Measurements from ENCODE around the gene IGSF5. TPM values are rescaled to one million over a fixed set of nuclear protein-coding genes. Genes with fewer than 3 reads are reported as not detected.

The IGSF5 gene
- total and polyA plus RNA-seq, 12 donors, result 1.2 to 6.2 (median 4.4) TPM

DNA sequence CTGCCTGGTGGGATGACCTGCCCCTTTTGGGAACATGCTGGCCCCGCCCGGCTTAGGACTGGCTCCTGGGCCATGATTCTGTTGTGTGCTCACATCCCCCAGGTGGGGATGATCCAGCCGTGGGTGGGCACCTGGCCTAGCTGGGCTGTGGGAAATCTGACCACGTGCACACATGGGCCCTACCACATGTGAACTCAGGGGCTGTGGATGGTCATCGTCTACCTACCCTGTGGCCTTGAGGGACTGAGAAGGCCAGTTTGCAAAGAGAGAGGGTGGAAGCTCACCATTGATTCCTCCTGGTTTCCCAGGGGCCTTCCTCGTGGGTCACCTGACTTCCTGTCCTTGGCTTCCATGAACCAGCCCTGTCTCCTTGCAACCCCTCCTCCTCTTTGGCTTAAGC lies 102.9 kb downstream of the IGSF5 start:
- DNase-seq, result no peak
- no peaks in the 10 kb centered on the region for H3K27me3 ChIP-seq
- intact Hi-C loops (cut with DNase I), result no loop called here
- H3K4me1 ChIP-seq, result peaks cover 0 to 3% (median 0%) of the 10 kb centered on the region in 9 donors
- H3K27ac ChIP-seq, result no peak overlapping the region
- no peaks in the 10 kb centered on the region for H3K36me3 ChIP-seq
- no peak overlapping the region for H3K4me3 ChIP-seq
- ATAC-seq, result no peak
- 83 to 92% methylated on average over 6 of the region's 6 CpGs for whole genome bisulfite sequencing, 2 donors
- TF ChIP-seq, protein P1, sequence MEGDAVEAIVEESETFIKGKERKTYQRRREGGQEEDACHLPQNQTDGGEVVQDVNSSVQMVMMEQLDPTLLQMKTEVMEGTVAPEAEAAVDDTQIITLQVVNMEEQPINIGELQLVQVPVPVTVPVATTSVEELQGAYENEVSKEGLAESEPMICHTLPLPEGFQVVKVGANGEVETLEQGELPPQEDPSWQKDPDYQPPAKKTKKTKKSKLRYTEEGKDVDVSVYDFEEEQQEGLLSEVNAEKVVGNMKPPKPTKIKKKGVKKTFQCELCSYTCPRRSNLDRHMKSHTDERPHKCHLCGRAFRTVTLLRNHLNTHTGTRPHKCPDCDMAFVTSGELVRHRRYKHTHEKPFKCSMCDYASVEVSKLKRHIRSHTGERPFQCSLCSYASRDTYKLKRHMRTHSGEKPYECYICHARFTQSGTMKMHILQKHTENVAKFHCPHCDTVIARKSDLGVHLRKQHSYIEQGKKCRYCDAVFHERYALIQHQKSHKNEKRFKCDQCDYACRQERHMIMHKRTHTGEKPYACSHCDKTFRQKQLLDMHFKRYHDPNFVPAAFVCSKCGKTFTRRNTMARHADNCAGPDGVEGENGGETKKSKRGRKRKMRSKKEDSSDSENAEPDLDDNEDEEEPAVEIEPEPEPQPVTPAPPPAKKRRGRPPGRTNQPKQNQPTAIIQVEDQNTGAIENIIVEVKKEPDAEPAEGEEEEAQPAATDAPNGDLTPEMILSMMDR (IDR thresholded peaks at IDR 0.05), result no peak
- no peaks in the 10 kb centered on the region for H3K9me3 ChIP-seq

DNA sequence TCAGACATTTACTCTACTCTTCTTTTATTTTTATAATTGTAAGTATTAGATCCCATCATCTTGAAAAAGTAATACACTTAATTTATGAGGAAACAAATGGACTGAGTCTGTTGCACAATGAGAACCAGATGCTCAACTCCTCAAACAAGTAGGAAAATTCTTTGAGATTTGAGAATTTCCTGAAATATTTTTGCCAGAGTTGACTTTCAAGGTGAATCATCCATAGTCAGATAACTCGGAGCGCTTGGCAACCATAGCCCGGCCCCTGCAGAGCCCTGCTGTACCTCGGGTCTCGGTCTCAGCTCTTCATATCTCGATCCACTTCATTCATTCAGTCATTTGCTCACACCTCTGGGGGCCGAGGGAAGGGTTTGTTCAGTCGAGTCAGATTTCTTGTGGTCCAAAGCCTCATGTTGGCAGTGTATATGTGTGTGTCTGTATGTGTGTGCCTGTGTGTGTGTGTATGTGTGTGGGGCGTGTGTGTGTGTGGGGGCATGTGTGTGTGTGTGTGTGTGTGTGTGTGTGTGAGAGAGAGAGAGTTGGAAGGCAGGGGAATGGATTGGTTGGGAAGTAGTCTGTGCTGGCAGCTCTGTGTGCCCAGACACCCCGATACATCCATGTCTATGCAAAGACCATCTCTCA lies 104.2 kb downstream of the IGSF5 start:
- peaks cover 0 to 3% (median 0%) of the 10 kb centered on the region in 9 donors for H3K4me1 ChIP-seq
- no peaks in the 10 kb centered on the region for H3K27me3 ChIP-seq
- H3K4me3 ChIP-seq, result no peak overlapping the region
- WGBS, 2 donors, result 63 to 79% methylated on average over 10 of the region's 10 CpGs
- TF ChIP-seq, protein P1 (IDR thresholded peaks at IDR 0.05), result no peak
- no peaks in the 10 kb centered on the region for H3K9me3 ChIP-seq
- DNase-seq (no peak), ATAC-seq (no peak)
- intact Hi-C loops (cut with DNase I), result no loop called here
- H3K36me3 ChIP-seq, result no peaks in the 10 kb centered on the region
- H3K27ac ChIP-seq, result no peak overlapping the region

- H3K9me3 ChIP-seq, result no peaks in the 10 kb centered on the region
- H3K4me1 ChIP-seq, result peaks cover 0 to 3% (median 0%) of the 10 kb centered on the region in 9 donors
- 59 to 68% methylated on average over 2 of the region's 2 CpGs for WGBS, 2 donors
- H3K4me3 ChIP-seq, result no peak overlapping the region
- TF ChIP-seq, protein P1 (IDR thresholded peaks at IDR 0.05), result no peak
- peak in 1 of 8 donors; percentile 33 for ATAC-seq
- no peak for DNase-seq
- intact Hi-C loops (cut with DNase I), result no loop called here
- H3K27ac ChIP-seq, result no peak overlapping the region
- H3K36me3 ChIP-seq, result no peaks in the 10 kb centered on the region
- H3K27me3 ChIP-seq, result no peaks in the 10 kb centered on the region
Observed at GRCh38 chr21:39850333-39850732, 105.3 kb downstream of the IGSF5 start.

- Histone ChIP-seq H3K9me3 (no peaks in the 10 kb centered on the region), H3K36me3 (no peaks in the 10 kb centered on the region), H3K27ac (no peak overlapping the region), H3K4me1 (no peaks in the 10 kb centered on the region), H3K27me3 (no peaks in the 10 kb centered on the region), H3K4me3 (no peak overlapping the region)
- TF ChIP-seq, protein P1 (IDR thresholded peaks at IDR 0.05), result no peak
- no peak for DNase-seq
- intact Hi-C loops (cut with DNase I), result no loop called here
- no peak for ATAC-seq
- 86% methylated on average over 7 of the region's 7 CpGs for WGBS, 2 donors
Observed at GRCh38 chr21:39851002-39851618, 106.1 kb downstream of the IGSF5 start.

Other genes starting within 250 kb of the IGSF5 start
- under 1 TPM in 9 of 10 donors, not detected in 1; 0.02 to 0.81 (median 0.17) TPM for gene B3GALT5, start 132.2 kb upstream of the IGSF5 start, total RNA-seq
- under 1 TPM; under 0.01 TPM for gene B3GALT5, start 132.2 kb upstream of the IGSF5 start, polyA plus RNA-seq
- gene PCP4, start 122.3 kb downstream of the IGSF5 start, total RNA-seq, result 1 to 10 TPM; 2.7 to 6.6 (median 3.6) TPM
- gene PCP4, start 122.3 kb downstream of the IGSF5 start, polyA plus RNA-seq, result 1 to 10 TPM; 1.0 to 6.9 TPM